PFSK-1 (cell line): ENCODE data around the gene MBD4.

Experiments
- POLR2AphosphoS5 ChIP-seq: IDR thresholded peaks from 2 replicates; pipeline ENCODE4 v1.6.1; 2012; ENCODE audit warnings: low read depth, mild to moderate bottlenecking, control low read depth, low read length, moderate library complexity
- TAF1 ChIP-seq: IDR thresholded peaks from 2 replicates; pipeline ENCODE4 v1.6.1; 2012; ENCODE audit warnings: low read length, control low read depth, borderline replicate concordance; ENCODE audit not compliant: insufficient read depth
- TF ChIP-seq, protein P1 (sequence below), 2 experiments: IDR thresholded peaks; 2 replicates each; pipeline versions ENCODE4 v1.6.1 to v1.8.0; 2011 to 2012; ENCODE audit warnings: low read depth in 2 of 2, low read length in 2 of 2, control low read depth in 1 of 2, inconsistent platforms in 1 of 2, mild to moderate bottlenecking in 1 of 2, moderate library complexity in 1 of 2; ENCODE audit not compliant: insufficient read depth in 1 of 2

DNA sequence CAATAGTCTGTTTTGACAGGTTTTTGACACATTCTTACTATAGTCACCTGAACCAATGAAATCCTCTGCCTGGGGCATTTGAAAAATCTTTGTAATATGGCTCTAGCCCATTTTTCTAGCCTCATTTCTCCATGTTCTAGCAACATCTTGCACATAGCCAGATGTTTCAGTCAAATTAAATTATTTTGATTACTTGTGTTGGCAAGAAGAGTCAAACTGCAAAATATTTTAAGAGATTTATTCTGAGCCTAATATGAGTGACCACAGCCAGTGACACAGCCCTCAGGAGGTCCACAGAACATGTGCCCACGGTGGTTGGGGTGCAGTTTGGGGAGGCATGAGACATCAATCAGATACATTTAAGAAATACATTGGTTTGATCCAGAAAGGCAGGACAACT lies 7.2 kb upstream of the MBD4 start:
- TF ChIP-seq POLR2AphosphoS5 (no peak), TAF1 (no peak)
- TF ChIP-seq, protein P1, sequence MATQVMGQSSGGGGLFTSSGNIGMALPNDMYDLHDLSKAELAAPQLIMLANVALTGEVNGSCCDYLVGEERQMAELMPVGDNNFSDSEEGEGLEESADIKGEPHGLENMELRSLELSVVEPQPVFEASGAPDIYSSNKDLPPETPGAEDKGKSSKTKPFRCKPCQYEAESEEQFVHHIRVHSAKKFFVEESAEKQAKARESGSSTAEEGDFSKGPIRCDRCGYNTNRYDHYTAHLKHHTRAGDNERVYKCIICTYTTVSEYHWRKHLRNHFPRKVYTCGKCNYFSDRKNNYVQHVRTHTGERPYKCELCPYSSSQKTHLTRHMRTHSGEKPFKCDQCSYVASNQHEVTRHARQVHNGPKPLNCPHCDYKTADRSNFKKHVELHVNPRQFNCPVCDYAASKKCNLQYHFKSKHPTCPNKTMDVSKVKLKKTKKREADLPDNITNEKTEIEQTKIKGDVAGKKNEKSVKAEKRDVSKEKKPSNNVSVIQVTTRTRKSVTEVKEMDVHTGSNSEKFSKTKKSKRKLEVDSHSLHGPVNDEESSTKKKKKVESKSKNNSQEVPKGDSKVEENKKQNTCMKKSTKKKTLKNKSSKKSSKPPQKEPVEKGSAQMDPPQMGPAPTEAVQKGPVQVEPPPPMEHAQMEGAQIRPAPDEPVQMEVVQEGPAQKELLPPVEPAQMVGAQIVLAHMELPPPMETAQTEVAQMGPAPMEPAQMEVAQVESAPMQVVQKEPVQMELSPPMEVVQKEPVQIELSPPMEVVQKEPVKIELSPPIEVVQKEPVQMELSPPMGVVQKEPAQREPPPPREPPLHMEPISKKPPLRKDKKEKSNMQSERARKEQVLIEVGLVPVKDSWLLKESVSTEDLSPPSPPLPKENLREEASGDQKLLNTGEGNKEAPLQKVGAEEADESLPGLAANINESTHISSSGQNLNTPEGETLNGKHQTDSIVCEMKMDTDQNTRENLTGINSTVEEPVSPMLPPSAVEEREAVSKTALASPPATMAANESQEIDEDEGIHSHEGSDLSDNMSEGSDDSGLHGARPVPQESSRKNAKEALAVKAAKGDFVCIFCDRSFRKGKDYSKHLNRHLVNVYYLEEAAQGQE (IDR thresholded peaks at IDR 0.05; ENCODE audit: insufficient read depth in 1 of 2, low read depth in 2 of 2, low read length in 2 of 2) = no peak
